Measurements from ENCODE around the gene ADAMTSL5.
A peak's percentile ranks its signal among the peaks of the same experiment; 100 is the strongest.

ADAMTSL5 gene

GRCh38 chr19:1489463-1490310 lies 23.1 kb downstream of the ADAMTSL5 start:
- Histone ChIP-seq H3K27ac (ENCODE audit: insufficient read depth, low read depth, low read length, poor library complexity, severe bottlenecking) (no peak overlapping the region), H3K9me3 (ENCODE audit: control insufficient read depth, low read length) (no peaks in the 10 kb centered on the region), H3K36me3 (ENCODE audit: control insufficient read depth, insufficient read depth, low read length) (no peaks in the 10 kb centered on the region), H3K27me3 (ENCODE audit: control insufficient read depth, insufficient read depth, low read length, poor library complexity, severe bottlenecking) (peaks cover 34% of the 10 kb centered on the region), H3K4me1 (ENCODE audit: control insufficient read depth, insufficient read depth, low read length) (peaks cover 8% of the 10 kb centered on the region), H3K4me3 (ENCODE audit: insufficient read depth, low read depth, low read length) (peak overlapping the region; percentile 55)
- 35 to 36% methylated on average over 37 of the region's 37 CpGs for WGBS, 2 experiments

GRCh38 chr19:1488282-1488601 lies 24.6 kb downstream of the ADAMTSL5 start:
- Histone ChIP-seq H3K4me3 (ENCODE audit: insufficient read depth, low read depth, low read length) (no peak overlapping the region), H3K4me1 (ENCODE audit: control insufficient read depth, insufficient read depth, low read length) (peaks cover 8% of the 10 kb centered on the region), H3K27me3 (ENCODE audit: control insufficient read depth, insufficient read depth, low read length, poor library complexity, severe bottlenecking) (peaks cover 23% of the 10 kb centered on the region), H3K9me3 (ENCODE audit: control insufficient read depth, low read length) (no peaks in the 10 kb centered on the region), H3K36me3 (ENCODE audit: control insufficient read depth, insufficient read depth, low read length) (no peaks in the 10 kb centered on the region), H3K27ac (ENCODE audit: insufficient read depth, low read depth, low read length, poor library complexity, severe bottlenecking) (no peak overlapping the region)
- 92 to 94% methylated on average over 11 of the region's 11 CpGs for WGBS, 2 experiments

GRCh38 chr19:1487576-1488281 lies 25.1 kb downstream of the ADAMTSL5 start:
- H3K9me3 ChIP-seq (ENCODE audit: control insufficient read depth, low read length), result no peaks in the 10 kb centered on the region
- peaks cover 18% of the 10 kb centered on the region for H3K27me3 ChIP-seq (ENCODE audit: control insufficient read depth, insufficient read depth, low read length, poor library complexity, severe bottlenecking)
- H3K4me3 ChIP-seq (ENCODE audit: insufficient read depth, low read depth, low read length), result no peak overlapping the region
- H3K27ac ChIP-seq (ENCODE audit: insufficient read depth, low read depth, low read length, poor library complexity, severe bottlenecking), result no peak overlapping the region
- no peaks in the 10 kb centered on the region for H3K36me3 ChIP-seq (ENCODE audit: control insufficient read depth, insufficient read depth, low read length)
- H3K4me1 ChIP-seq (ENCODE audit: control insufficient read depth, insufficient read depth, low read length), result peaks cover 8% of the 10 kb centered on the region
- WGBS, 2 experiments, result 92% methylated on average over 40 of the region's 40 CpGs

GRCh38 chr19:1486720-1487575 lies 25.9 kb downstream of the ADAMTSL5 start:
- WGBS, 2 experiments, result 93 to 94% methylated on average over 56 of the region's 56 CpGs

GRCh38 chr19:1483979-1484428 lies 28.8 kb downstream of the ADAMTSL5 start:
- Histone ChIP-seq H3K36me3 (ENCODE audit: control insufficient read depth, insufficient read depth, low read length) (no peaks in the 10 kb centered on the region), H3K27me3 (ENCODE audit: control insufficient read depth, insufficient read depth, low read length, poor library complexity, severe bottlenecking) (no peaks in the 10 kb centered on the region), H3K4me3 (ENCODE audit: insufficient read depth, low read depth, low read length) (no peak overlapping the region), H3K4me1 (ENCODE audit: control insufficient read depth, insufficient read depth, low read length) (no peaks in the 10 kb centered on the region), H3K9me3 (ENCODE audit: control insufficient read depth, low read length) (no peaks in the 10 kb centered on the region), H3K27ac (ENCODE audit: insufficient read depth, low read depth, low read length, poor library complexity, severe bottlenecking) (no peak overlapping the region)
- WGBS, 2 experiments, result 95% methylated on average over 23 of the region's 23 CpGs

More at GRCh38 chr19:1486720-1487575, 25.9 kb downstream of the ADAMTSL5 start:
- Histone ChIP-seq H3K27me3 (ENCODE audit: control insufficient read depth, insufficient read depth, low read length, poor library complexity, severe bottlenecking) (peaks cover 10% of the 10 kb centered on the region), H3K4me3 (ENCODE audit: insufficient read depth, low read depth, low read length) (no peak overlapping the region), H3K9me3 (ENCODE audit: control insufficient read depth, low read length) (no peaks in the 10 kb centered on the region), H3K4me1 (ENCODE audit: control insufficient read depth, insufficient read depth, low read length) (peaks cover 8% of the 10 kb centered on the region), H3K36me3 (ENCODE audit: control insufficient read depth, insufficient read depth, low read length) (no peaks in the 10 kb centered on the region), H3K27ac (ENCODE audit: insufficient read depth, low read depth, low read length, poor library complexity, severe bottlenecking) (no peak overlapping the region)

GRCh38 chr19:1483131-1483978 lies 29.5 kb downstream of the ADAMTSL5 start:
- 94 to 95% methylated on average over 77 of the region's 77 CpGs for WGBS, 2 experiments
- no peaks in the 10 kb centered on the region for H3K27me3 ChIP-seq (ENCODE audit: control insufficient read depth, insufficient read depth, low read length, poor library complexity, severe bottlenecking)
- H3K36me3 ChIP-seq (ENCODE audit: control insufficient read depth, insufficient read depth, low read length), result no peaks in the 10 kb centered on the region
- no peaks in the 10 kb centered on the region for H3K9me3 ChIP-seq (ENCODE audit: control insufficient read depth, low read length)
- H3K27ac ChIP-seq (ENCODE audit: insufficient read depth, low read depth, low read length, poor library complexity, severe bottlenecking), result no peak overlapping the region
- H3K4me1 ChIP-seq (ENCODE audit: control insufficient read depth, insufficient read depth, low read length), result no peaks in the 10 kb centered on the region
- no peak overlapping the region for H3K4me3 ChIP-seq (ENCODE audit: insufficient read depth, low read depth, low read length)

GRCh38 chr19:1482361-1483130 lies 30.3 kb downstream of the ADAMTSL5 start:
- Histone ChIP-seq H3K27ac (ENCODE audit: insufficient read depth, low read depth, low read length, poor library complexity, severe bottlenecking) (no peak overlapping the region), H3K4me1 (ENCODE audit: control insufficient read depth, insufficient read depth, low read length) (peaks cover 4% of the 10 kb centered on the region), H3K36me3 (ENCODE audit: control insufficient read depth, insufficient read depth, low read length) (no peaks in the 10 kb centered on the region), H3K27me3 (ENCODE audit: control insufficient read depth, insufficient read depth, low read length, poor library complexity, severe bottlenecking) (no peaks in the 10 kb centered on the region), H3K4me3 (ENCODE audit: insufficient read depth, low read depth, low read length) (no peak overlapping the region), H3K9me3 (ENCODE audit: control insufficient read depth, low read length) (no peaks in the 10 kb centered on the region)
- WGBS, 2 experiments, result 91% methylated on average over 37 of the region's 37 CpGs

- no peaks in the 10 kb centered on the region for H3K9me3 ChIP-seq (ENCODE audit: control insufficient read depth, low read length)
- H3K4me1 ChIP-seq (ENCODE audit: control insufficient read depth, insufficient read depth, low read length), result peaks cover 4% of the 10 kb centered on the region
- no peaks in the 10 kb centered on the region for H3K27me3 ChIP-seq (ENCODE audit: control insufficient read depth, insufficient read depth, low read length, poor library complexity, severe bottlenecking)
- H3K4me3 ChIP-seq (ENCODE audit: insufficient read depth, low read depth, low read length), result no peak overlapping the region
- H3K36me3 ChIP-seq (ENCODE audit: control insufficient read depth, insufficient read depth, low read length), result no peaks in the 10 kb centered on the region
- 93 to 94% methylated on average over 36 of the region's 36 CpGs for WGBS, 2 experiments
- no peak overlapping the region for H3K27ac ChIP-seq (ENCODE audit: insufficient read depth, low read depth, low read length, poor library complexity, severe bottlenecking)
These were observed 30.9 kb downstream of the ADAMTSL5 start for GRCh38 chr19:1481893-1482360.
